ENCODE measurements around the gene RAB22A. TPM values are rescaled to one million over a fixed set of nuclear protein-coding genes. Genes with fewer than 3 reads are reported as not detected.

The RAB22A gene
- total RNA-seq, 6 experiments from 2014 or later, result 20.4 to 26.0 (median 22.7) TPM

- DNase-seq, result no peak
- peaks cover 21% of the 10 kb centered on the region for H3K36me3 Mint-ChIP-seq (ENCODE audit: low read depth)
- no peaks in the 10 kb centered on the region for H3K27me3 Mint-ChIP-seq (ENCODE audit: insufficient read depth)
- no peak for TF ChIP-seq CTCF (IDR thresholded peaks at IDR 0.05)
- H3K9me3 Mint-ChIP-seq, result no peaks in the 10 kb centered on the region
- no peak overlapping the region for H3K27ac Mint-ChIP-seq
- H3K4me3 Mint-ChIP-seq, result no peak overlapping the region
- H3K4me1 Mint-ChIP-seq (ENCODE audit: low read depth), result peaks cover 31% of the 10 kb centered on the region
These were observed 22.5 kb downstream of the RAB22A start for GRCh38 chr20:58331961-58332551.

GRCh38 chr20:58339741-58340140 is 30.2 kb downstream of the RAB22A start:
- H3K4me3 Mint-ChIP-seq, result no peak overlapping the region
- no peak for TF ChIP-seq CTCF (IDR thresholded peaks at IDR 0.05)
- DNase-seq, result no peak
- H3K9me3 Mint-ChIP-seq, result no peaks in the 10 kb centered on the region
- H3K36me3 Mint-ChIP-seq (ENCODE audit: low read depth), result peaks cover 43% of the 10 kb centered on the region
- no peaks in the 10 kb centered on the region for H3K27me3 Mint-ChIP-seq (ENCODE audit: insufficient read depth)
- peak overlapping the region; percentile 12; the same call in 1 of the 2 replicates for H3K27ac Mint-ChIP-seq
- H3K4me1 Mint-ChIP-seq (ENCODE audit: low read depth), result peaks cover 60% of the 10 kb centered on the region

- H3K27ac Mint-ChIP-seq, result peak overlapping the region; percentile 85
- no peak for TF ChIP-seq CTCF (IDR thresholded peaks at IDR 0.05)
- peak overlapping the region; percentile 57; the same call in 1 of the 2 replicates for H3K4me3 Mint-ChIP-seq
- H3K36me3 Mint-ChIP-seq (ENCODE audit: low read depth), result peaks cover 43% of the 10 kb centered on the region
- no peaks in the 10 kb centered on the region for H3K27me3 Mint-ChIP-seq (ENCODE audit: insufficient read depth)
- no peaks in the 10 kb centered on the region for H3K9me3 Mint-ChIP-seq
- H3K4me1 Mint-ChIP-seq (ENCODE audit: low read depth), result peaks cover 64% of the 10 kb centered on the region
- DNase-seq, result no peak
These were observed 30.6 kb downstream of the RAB22A start for GRCh38 chr20:58340151-58340550.

- TF ChIP-seq CTCF (IDR thresholded peaks at IDR 0.05), result no peak
- Mint-ChIP-seq H3K4me3 (peak overlapping the region; percentile 57), H3K27ac (peak overlapping the region; percentile 85), H3K9me3 (no peaks in the 10 kb centered on the region), H3K4me1 (ENCODE audit: low read depth) (peaks cover 71% of the 10 kb centered on the region), H3K36me3 (ENCODE audit: low read depth) (peaks cover 50% of the 10 kb centered on the region), H3K27me3 (ENCODE audit: insufficient read depth) (no peaks in the 10 kb centered on the region)
- DNase-seq, result peak; percentile 5
These were observed 31.3 kb downstream of the RAB22A start for GRCh38 chr20:58340853-58341252.

- Mint-ChIP-seq H3K4me1 (ENCODE audit: low read depth) (peaks cover 80% of the 10 kb centered on the region), H3K36me3 (ENCODE audit: low read depth) (peaks cover 59% of the 10 kb centered on the region), H3K4me3 (peak overlapping the region; percentile 57), H3K27me3 (ENCODE audit: insufficient read depth) (no peaks in the 10 kb centered on the region), H3K9me3 (no peaks in the 10 kb centered on the region), H3K27ac (peak overlapping the region; percentile 85)
- peak; percentile 73 for DNase-seq
- no peak for TF ChIP-seq CTCF (IDR thresholded peaks at IDR 0.05)
These were observed 32.8 kb downstream of the RAB22A start for GRCh38 chr20:58342104-58342945.
